Adrenal gland (tissue), 5 donors: ENCODE data around the gene WWOX.

Experiments
- CTCF ChIP-seq, 6 experiments: fragments of 450-650 bp in 4 of 6; fragments of 200-600 bp in 2 of 6; sonication (generic) in 1 of 6; IDR thresholded peaks; 1 replicate in 5 of 6; 2 replicates in 1 of 6; pipeline versions ENCODE4 v1.5.1 to v1.8.0; 2016 to 2021; ENCODE audit warnings: antibody characterized with exemption in 6 of 6, mild to moderate bottlenecking in 2 of 6, moderate library complexity in 1 of 6
- POLR2A ChIP-seq, 2 donors: fragments of 450-650 bp; IDR thresholded peaks; one replicate each; pipeline ENCODE4 v1.6.1; 2017; ENCODE audit warnings: antibody characterized with exemption in 2 of 2, mild to moderate bottlenecking in 2 of 2, moderate library complexity in 1 of 2
- donor health status: DM: no; HTN: no; CAD: no.

GRCh38 chr16:79069633-79070032 is 970.2 kb downstream of the WWOX start:
- no peak for TF ChIP-seq CTCF (IDR thresholded peaks at IDR 0.05)
- no peak for TF ChIP-seq POLR2A (IDR thresholded peaks at IDR 0.05)
